ENCODE measurements around the gene ZNF503.

The ZNF503 gene

DNA sequence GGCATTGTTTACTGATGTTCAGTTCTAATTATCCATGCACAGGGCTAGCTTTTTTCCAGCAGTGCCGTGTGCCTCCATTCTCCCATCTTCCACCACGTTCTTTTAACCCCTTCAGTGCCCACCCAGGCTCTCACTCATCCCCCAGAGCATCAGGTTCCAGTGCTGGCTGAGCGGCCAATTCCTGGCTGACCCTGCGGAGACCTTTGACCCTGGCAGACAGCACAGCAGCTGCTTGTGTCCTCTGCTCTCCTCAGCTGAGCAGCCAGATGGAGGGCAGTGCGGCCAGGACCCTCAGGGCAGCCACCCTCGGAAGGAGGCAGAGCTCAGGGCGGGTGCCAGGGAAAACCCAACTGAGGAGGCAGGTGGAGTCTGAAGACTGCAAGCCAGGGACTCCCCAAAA is 48.4 kb downstream of the ZNF503 start:
- DNase-seq (ENCODE audit: low read depth, low spot score), result no peak

DNA sequence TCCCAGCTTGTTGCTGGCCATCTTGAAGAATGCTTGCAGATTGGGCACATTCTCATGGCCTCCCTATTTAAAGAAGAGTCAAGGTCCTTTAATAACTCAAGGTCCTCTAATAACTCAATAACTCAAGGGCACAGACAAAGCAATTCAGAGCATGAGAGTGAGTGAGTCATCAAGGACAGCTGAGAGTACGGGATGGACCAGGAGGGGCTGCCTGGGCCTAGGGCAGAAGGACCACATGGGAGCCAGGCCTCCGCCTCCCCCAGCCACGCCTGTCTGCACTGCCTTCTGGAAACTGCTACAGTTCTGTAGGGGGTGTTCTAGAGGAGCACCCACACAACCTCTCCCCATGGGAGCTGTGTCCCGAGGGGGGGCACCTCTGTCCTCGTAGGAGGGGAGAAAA is 48.9 kb downstream of the ZNF503 start:
- DNase-seq (ENCODE audit: low read depth, low spot score), result no peak

DNA sequence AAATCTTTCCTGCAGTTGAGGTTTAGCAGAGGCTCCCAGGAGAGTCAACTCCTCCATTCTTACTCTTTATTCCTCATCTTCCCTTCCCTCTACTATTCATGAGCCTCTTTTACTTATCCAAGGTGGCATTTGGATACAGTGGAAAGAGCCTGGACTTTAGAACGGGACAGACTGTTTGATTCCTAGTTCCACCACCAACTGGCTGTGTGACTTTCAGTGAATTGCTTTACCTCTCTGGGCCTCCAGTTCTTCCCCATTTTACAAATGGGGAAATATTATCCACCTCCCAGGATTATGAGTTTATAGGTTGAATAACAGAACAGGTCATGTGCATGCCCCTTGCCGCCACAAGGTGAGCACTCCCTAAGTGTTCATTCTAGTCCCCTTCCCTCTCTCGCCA is 49.9 kb downstream of the ZNF503 start:
- DNase-seq (ENCODE audit: low read depth, low spot score), result no peak

DNA sequence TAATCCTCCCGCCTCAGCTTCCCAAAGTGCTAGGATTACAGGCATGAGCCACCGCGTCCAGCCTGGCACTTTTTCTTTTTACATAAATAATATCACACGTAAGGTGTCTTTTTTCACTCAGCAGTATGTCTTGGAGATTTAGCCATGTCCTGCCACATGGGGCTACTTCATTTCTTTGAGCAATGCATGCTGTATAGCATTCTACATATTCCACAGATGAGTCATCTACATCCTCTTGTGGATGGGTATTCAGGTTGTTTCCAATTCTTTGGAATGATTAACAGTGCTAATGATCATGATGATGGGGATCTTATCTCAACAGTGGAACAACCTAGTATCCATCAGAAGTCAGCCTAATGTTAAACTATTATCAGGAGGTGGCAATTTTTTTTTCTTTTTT is 50.8 kb downstream of the ZNF503 start:
- DNase-seq (ENCODE audit: low read depth, low spot score), result no peak
